ENCODE results near the gene ADAT2.
"Not testable (repeated sequence)": the region's sequence is repeated elsewhere in the genome, so short reads cannot be mapped to it uniquely, and the experiment has no call there.

ADAT2 gene

GRCh38 chr6:143450453-143451371 lies at the start of gene ADAT2, which contains the start of gene PEX3:
Gene ADAT2, minus strand, starts transcription at chr6:143450695. Its CDS starts 37 bp downstream, at chr6:143450658.
Gene PEX3, plus strand, starts transcription at chr6:143450805. Its CDS starts 238 bp downstream, at chr6:143451043.
- DNase-seq (ENCODE audit: low read depth in 2 of 2): peak; percentile 89 to 93

GRCh38 chr6:143498428-143498827 lies 47.9 kb upstream of the ADAT2 start:
- DNase-seq (ENCODE audit: low read depth in 2 of 2): no peak

- no peak for DNase-seq (ENCODE audit: low read depth in 2 of 2)
These were observed 46.5 kb upstream of the ADAT2 start for GRCh38 chr6:143496974-143497373.

DNA sequence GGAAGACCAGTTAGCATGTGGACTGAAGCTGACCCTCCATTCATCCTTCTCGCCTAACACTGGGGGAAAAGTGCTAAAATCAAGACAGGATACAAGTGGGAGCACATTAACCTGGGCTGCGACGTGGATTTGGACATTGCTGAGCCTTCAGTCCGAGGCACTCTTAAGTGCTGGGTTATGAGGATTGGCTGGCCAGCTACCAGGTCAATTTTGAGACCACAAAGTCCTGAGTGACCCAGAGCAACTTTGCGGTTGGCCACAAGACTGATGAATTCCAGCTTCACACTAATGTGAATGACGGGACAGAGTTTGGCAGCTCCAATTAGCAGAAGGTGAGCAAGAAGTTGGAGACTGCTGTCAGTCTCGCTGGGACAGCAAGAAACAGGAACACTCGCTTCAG lies 40.3 kb upstream of the ADAT2 start:
- no peak for DNase-seq (ENCODE audit: low read depth in 2 of 2)

GRCh38 chr6:143490244-143490643 lies 39.7 kb upstream of the ADAT2 start:
- no peak for DNase-seq (ENCODE audit: low read depth in 2 of 2)

- DNase-seq (ENCODE audit: low read depth in 2 of 2): no peak
These were observed 36.3 kb upstream of the ADAT2 start for GRCh38 chr6:143486752-143487151.

DNA sequence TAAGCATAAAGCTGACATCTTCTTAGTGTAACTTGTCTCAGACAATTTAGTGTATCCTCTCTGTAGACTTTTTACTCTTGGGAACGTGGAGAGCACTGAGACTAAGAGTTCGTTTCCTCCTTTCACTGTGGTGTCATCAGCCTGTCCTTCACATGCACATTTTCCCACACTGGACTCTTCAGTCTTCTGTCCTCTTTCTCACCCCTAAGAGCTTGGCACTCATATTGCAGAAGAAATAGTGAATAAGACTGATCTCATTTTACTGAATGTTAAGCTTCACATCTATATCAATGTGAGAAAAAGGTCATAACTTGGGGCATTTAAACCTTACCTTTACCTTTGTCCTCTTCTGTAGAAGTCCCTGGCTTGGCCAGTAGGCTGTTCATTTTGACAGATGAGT lies 35.5 kb upstream of the ADAT2 start:
- DNase-seq (ENCODE audit: low read depth in 2 of 2): no peak

DNA sequence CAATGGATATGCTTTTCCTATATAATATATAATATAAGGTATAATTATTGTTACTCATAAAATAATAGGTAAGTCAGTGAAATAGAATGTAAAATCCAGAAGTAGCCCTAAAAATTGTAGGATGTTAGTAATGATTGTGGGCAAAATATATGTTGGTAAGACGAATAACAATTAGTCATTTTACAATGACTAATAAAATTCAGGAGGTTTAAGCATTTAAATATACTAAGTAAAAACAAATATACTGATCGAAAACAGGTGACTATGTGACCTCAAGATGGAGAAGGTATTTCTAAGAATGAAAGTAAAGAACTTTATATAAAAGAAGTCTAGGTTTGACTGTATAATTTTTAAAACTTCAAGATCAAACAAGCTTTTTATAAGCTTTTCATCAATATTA lies 32.1 kb upstream of the ADAT2 start:
- no peak for DNase-seq (ENCODE audit: low read depth in 2 of 2)

DNA sequence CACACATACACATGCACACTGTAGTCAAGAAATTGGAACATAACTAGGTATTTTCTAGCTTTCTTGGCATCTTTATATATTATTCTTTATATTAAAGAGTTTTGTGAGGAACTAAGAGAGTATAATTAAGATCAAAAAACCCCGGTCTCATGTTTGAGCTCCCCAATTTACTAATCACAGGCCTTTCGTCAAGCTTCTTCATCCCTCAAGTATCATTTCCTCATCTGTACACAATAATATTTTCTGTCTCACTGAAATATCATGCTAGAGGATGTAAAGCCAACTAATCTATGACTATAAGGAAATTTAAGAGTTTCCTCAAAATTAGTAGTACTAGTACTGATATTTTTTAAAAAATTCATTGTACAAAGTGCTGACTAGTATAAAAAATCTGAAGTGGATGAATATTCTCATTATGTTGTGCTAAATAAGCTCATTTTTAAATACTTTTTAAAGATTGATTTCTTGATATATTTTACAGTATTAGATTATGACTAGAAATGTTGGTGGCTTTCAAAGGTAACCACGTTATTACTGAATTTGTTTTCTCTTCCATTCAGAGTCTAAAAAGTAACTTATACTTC lies 28.1 kb upstream of the ADAT2 start:
- DNase-seq (ENCODE audit: low read depth in 2 of 2): no peak

DNA sequence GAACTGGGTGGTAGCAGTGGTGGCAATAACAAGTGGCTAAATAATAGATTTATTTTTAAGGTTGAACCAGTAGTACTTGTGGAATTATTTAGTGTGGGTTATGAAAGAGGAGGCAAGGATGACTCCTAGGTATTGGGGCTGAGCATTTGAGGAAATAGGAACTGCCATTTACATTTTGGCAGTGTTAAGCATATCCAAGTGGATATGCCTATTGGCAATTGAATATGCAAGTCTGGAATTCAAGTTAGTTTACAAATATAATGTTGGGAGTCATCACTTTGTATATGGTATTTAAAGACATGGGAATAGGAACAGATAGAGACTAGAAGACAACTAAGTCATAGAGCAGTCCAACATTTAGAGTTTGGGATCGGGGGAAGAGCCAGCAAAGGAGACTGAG lies 26.1 kb upstream of the ADAT2 start:
- DNase-seq (ENCODE audit: low read depth in 2 of 2): no peak

DNA sequence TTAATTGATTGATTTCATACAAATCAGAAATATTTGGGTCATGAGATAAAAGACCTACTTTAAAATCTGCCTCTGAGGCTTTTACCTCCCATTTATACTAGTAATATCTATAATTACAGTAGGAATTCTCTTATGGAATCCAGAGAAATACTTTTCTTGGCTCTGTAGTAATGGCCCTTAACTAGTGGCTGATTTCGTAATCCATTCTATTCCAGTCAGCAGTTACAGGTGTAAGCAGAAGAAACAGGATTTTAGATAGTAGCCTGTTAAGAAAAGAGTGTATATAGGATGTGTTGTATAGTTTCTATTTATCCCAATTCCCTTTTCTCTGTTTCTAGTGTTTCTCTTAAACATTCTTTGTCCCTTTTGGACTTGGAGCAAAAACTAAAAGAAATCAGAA lies 21.3 kb upstream of the ADAT2 start:
- DNase-seq (ENCODE audit: low read depth in 2 of 2): no peak

GRCh38 chr6:143468823-143469222 lies 18.3 kb upstream of the ADAT2 start:
- not testable (repeated sequence) for DNase-seq (ENCODE audit: low read depth in 2 of 2)

DNA sequence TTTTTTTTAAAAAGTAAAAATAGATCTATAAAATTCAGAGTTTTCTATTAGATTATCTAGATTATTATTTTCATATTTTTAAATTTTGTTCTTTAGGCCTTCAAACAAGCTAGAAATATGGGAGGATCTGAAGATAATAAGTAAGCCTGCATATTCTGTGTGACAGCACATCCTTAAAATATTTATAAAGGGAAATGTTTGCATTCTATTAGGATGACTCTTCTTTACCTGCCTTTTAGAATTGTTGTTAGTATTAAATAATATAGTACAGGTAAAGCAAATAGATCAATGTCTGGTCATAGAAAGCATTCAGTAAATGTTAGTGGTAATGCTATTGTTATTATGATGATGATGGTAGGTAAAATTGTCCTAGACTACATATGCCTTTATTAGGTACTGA lies 17.5 kb upstream of the ADAT2 start:
- no peak for DNase-seq (ENCODE audit: low read depth in 2 of 2)

- no peak for DNase-seq (ENCODE audit: low read depth in 2 of 2)
These were observed 15.1 kb upstream of the ADAT2 start for GRCh38 chr6:143465546-143465945.

DNA sequence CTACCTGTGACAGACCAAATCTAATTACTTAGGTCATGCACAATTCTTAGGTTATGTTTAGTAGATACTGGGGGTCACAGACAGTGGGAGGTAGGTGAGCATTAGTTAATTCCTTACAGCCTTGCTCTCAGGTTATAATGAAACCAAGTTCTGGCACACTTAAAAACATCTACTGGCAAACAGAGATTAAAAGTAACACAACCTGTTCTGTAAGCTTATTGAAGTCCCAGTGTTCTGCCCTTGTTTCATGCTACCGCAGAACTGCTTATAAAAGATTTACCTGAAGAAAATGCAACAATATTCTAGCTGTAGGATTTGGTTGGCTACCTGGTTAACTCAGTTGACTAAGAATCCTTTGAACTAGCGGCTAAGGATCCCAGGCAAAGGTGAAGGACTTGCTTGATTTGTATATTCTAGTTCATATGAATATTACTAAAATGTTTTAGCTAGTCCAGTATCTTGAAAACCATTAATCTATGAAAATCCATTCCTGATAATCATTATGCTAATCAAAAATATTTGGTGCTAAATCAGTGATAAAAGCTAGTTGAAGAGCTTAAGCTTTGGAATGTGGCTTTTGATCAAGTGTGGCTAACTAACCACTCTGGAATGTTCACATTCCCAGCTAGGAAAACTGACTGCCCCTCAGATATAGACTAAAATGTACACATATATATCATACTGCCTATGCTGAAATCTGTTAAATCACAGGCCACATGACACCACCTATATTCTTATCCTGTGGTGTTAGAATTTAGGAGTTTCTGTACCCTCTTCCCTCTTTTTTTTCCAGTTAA lies 7.3 kb upstream of the ADAT2 start:
- DNase-seq (ENCODE audit: low read depth in 2 of 2): no peak

- no peak for DNase-seq (ENCODE audit: low read depth in 2 of 2)
These were observed 1.0 kb upstream of the ADAT2 start for GRCh38 chr6:143451531-143451930.

GRCh38 chr6:143449714-143450452 lies 612 bp downstream of the ADAT2 start:
- no peak for DNase-seq (ENCODE audit: low read depth in 2 of 2)

DNA sequence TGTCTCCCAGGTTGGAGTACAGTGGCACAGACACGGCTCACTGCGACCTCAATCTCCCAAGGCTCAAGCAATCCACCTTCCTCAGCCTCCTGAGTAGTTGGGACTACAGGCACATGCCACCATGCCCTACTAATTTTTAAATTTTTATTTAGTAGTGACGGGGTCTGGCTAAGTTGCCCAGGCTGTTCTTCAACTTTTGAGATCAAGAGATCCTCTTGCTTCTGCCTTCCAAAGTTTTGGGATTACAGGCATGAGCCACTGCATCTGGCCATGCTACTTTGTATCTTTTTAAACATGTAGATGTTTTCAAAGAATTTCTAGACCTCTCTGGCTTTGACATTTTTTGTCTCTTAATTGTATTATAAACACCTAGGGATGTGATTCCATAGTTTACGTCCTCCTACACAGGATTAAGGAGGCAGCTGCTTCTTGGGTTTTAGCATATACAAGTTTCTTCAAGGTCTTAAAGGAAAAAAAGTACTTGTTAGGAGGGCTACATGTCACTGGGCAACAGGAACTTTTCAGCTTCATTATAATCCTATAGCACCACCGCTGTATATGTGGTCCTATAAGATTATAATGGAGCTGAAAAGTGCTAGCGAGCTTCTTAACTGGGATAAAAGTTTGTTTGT lies 1.3 kb downstream of the ADAT2 start:
- DNase-seq (ENCODE audit: low read depth in 2 of 2): no peak

GRCh38 chr6:143447865-143448264 lies 2.6 kb downstream of the ADAT2 start:
- DNase-seq (ENCODE audit: low read depth in 2 of 2): not testable (repeated sequence)

DNA sequence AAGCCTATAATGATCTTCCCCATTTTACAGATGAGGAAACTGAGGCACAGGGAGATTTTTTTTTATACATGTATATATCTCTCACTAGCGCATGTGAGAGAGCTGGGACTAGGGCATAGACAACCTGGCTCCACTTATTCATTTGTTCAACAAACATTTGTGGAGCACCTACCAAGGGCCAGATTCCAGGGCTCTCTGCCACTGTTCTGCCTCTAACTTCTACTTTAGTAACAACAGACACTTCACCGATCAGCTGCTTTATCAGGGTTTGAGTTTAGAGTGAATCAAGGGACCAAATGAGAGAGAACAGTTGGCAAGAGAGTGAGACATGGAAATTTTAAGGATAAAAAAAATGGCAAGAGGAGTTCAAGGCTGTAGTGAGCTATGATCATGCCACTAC lies 7.4 kb downstream of the ADAT2 start:
- no peak for DNase-seq (ENCODE audit: low read depth in 2 of 2)
